ENCODE measurements around the gene MRGPRD. TPM values are rescaled to one million over a fixed set of nuclear protein-coding genes. Genes with fewer than 3 reads are reported as not detected.

Gene MRGPRD
- total RNA-seq, 1 experiment from 2014 or later = not detected

DNA sequence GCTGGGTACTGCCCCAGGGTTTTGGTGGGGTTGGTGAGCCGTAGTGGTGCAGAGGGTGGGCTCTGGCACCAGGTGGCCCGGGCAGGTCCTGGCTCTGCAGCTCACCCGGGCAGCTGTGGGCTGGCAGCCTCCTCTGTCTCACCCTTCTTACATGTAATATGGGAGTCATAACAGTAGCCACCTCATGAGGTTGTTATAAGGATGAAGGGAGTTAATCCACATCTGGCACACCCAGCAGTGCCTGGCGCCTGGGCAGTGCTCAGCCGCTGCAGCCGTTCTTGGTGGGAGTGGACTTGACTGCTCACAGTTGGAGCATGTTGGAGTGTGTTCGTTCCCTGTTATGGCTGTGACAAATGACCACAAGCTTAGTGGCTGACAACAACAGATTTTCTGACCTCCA, 48.4 kb downstream of the MRGPRD start:
- no peak for DNase-seq (ENCODE audit: low read depth, low spot score)
- in situ Hi-C loops (cut with HindIII; ENCODE audit: low pct_unique_long_range_greater_than_20kb, low sequenced_read_pairs) = no loop called here

DNA sequence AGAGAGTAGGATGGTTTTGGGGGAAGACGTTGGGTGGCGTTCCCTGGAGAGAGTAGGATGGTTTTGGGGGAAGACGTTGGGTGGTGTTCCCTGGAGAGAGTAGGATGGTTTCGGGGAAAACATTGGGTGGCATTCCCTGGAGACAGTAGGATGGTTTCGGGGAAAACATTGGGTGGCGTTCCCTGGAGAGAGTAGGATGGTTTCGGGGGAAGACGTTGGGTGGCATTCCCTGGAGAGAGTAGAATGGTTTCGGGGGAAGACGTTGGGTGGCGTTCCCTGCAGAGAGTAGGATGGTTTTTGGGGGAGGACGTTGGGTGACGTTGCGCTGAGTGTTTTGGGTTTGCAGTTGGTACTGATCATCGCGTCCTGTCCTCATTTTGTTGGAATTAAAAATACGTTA, 48.9 kb downstream of the MRGPRD start:
- in situ Hi-C loops (cut with HindIII; ENCODE audit: low pct_unique_long_range_greater_than_20kb, low sequenced_read_pairs) = no loop called here
- DNase-seq (ENCODE audit: low read depth, low spot score) = no peak

DNA sequence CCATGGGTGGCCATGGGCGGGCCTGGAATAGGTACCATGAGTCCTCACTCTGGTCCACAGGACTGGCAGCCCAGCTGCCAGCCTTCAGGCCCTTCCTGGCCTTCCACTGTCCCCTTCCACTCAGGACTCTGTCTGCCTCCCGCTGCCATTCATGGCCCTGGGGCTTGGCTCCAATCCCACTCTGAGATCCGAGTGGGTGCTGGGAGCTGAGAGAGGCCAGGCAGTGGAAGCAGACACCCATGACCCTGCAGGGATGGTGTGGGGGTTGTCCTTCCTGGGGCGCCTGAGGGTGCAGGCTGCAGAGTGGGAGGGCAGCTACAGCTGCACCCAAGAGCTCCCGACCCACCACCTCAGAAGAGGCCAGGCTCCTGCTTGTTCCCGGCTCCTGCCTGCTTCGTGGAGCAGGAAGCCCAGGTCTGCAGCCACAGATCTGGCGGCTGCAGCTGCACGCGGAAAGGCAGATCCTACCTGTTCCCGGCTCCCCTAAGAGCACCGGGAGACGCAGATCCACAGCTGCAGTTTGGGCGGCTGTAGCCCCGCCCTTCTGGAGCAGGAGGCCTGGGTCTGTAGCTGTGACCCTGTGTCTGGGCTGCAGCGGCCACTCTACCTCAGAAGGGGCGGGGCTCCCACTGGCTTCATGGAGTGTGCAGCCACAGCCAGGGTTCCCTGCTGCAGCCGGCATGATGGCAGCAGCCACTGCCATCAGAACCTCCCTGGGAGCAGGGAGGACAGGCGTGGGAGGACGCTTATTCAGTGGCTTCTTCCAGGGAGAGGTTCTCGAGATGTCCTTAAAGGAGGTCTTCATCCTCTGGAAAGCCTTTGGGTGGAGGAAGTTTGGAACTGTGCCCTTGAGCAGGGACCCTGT, 49.6 kb downstream of the MRGPRD start:
- in situ Hi-C loops (cut with HindIII; ENCODE audit: low pct_unique_long_range_greater_than_20kb, low sequenced_read_pairs) = no loop called here
- no peak for DNase-seq (ENCODE audit: low read depth, low spot score)

Other genes starting within 250 kb of the MRGPRD start
- gene TESMIN, start 229.5 kb downstream of the MRGPRD start, total RNA-seq (2014; rRNA removed; shearing (Covaris generic)) = 1.1 TPM in 2 replicates
- gene CPT1A, start 139.1 kb downstream of the MRGPRD start, total RNA-seq (2014; rRNA removed; shearing (Covaris generic)) = 1.7 and 1.8 TPM in 2 replicates
- 342 and 413 TPM in 2 replicates for gene MRPL21, start 77.2 kb downstream of the MRGPRD start, total RNA-seq (2014; rRNA removed; shearing (Covaris generic))
- gene IGHMBP2, start 77.1 kb downstream of the MRGPRD start, total RNA-seq (2014; rRNA removed; shearing (Covaris generic)) = 24.8 and 27.6 TPM in 2 replicates
- 0.11 and 0.61 TPM in 2 replicates for gene MRGPRF, start 32.3 kb upstream of the MRGPRD start, total RNA-seq (2014; rRNA removed; shearing (Covaris generic))
- 24.7 and 28.7 TPM in 2 replicates for gene TPCN2, start 67.9 kb upstream of the MRGPRD start, total RNA-seq (2014; rRNA removed; shearing (Covaris generic))
- gene SMIM38, start 174.9 kb upstream of the MRGPRD start, total RNA-seq (2014; rRNA removed; shearing (Covaris generic)) = 0.11 and 0.13 TPM in 2 replicates